ENCODE data around the gene BCL7B. TPM values are rescaled to one million over a fixed set of nuclear protein-coding genes. Genes with fewer than 3 reads are reported as not detected.
"Not testable (repeated sequence)": the region's sequence is repeated elsewhere in the genome, so short reads cannot be mapped to it uniquely, and the experiment has no call there.

The BCL7B gene
- total RNA-seq, 1 donor from 2014 or later, result 23.9 TPM

DNA sequence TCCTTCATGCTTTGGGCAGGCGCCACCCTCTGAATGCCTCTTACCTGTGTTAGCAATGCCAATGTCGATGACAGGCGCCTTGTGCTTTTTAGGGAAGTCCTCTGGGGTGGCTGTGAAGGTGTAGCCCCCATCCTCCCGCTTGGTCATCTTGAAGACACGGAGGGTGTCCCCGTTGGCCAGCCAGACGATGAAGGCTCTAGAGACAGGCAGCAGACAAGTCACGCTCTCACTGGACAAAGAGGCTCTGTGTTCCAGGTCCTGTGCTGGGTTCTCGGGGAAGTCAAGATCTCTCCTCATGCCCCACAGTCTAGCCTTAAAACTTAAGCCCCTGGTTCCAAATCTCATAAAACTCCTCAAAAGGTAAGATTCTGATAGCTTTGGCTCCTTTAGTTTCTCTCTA, 15.8 kb upstream of the BCL7B start:
- DNase-seq (ENCODE audit: low read depth, low spot score), result no peak

DNA sequence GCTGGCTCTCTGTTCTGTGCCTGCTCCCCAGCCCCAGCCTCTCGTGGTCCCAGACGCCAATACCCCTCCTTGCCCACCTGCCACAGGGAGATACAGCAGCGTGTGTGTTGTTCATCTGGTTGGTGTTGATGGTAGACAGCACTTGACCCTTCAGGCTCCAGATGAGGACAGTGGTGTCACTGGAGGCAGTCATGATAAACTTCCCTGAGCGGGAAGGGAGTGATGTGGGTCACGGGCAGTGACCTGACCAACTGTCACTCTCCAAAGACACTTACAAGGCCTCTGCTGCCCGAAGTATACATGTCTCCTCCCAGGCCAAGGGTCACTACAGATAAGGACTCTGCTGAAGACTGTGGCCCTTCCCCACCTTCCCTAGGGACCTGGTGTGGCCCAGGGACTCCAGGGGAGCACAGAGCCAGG, 15.3 kb upstream of the BCL7B start:
- no peak for DNase-seq (ENCODE audit: low read depth, low spot score)

DNA sequence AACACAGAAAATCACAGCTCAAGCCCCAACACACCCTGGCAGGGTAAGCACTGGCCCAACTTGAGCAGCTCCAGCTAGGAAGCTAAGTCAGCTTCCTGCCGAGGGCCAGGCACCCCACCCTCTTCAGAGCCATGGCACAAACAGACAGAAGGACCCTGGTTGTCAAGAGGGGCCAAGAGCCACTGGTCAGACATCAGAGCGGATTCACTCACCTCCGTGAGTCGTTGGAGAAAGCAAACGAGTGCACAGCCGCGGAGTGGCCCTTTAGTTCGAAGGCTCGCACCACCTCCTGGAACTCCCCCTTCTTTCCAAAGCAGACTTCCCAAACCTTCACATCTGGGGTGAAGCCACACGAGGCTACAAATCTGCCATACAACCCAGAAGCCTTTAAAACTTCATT, 13.5 kb upstream of the BCL7B start:
- no peak for DNase-seq (ENCODE audit: low read depth, low spot score)

DNA sequence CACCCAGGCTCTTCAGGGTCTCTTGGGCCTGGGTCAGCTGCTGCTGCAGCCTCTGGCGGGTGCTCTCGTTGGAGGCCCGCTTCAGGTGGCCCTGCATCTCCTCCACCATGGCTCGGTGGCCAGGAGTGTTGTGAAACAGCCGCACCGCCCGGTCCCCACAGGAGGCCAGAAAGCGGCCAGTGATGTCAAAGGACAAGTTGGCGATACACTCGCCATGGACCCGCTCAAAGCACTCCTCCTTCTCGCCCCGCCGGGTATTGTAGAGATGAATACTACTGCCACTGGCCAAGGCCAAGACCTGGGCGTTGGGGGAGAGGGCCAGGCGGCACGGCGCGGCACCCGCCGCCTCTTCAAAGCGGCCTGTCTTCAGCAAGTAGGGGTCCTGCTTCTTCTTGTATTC, 13.0 kb upstream of the BCL7B start:
- no peak for DNase-seq (ENCODE audit: low read depth, low spot score)

DNA sequence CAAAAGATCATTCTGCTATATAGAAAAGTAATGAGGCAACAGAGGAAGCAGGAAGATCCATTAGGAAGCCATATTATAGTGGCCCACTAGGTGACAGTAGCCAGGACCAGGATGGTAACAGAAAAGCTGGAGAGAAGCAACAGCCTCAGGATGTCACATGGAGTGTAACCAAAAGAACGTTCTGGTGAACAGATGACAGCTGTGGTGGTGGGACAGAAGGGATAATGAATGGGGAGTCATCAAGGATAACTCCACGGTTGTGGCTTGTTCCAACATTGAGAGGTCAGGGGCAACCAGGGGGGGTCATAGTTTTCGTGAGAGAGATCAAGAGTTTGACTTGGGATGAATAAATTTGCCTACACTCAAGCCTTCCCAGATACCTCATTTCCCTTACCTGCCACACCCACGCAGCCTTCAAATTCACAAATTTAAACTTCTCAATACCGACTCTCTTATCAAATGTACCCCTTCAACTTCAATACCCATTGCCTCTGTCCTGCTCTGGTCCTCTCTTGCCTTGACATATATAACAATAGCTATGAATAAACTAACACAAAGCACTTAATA, 11.6 kb upstream of the BCL7B start:
- DNase-seq (ENCODE audit: low read depth, low spot score), result no peak

DNA sequence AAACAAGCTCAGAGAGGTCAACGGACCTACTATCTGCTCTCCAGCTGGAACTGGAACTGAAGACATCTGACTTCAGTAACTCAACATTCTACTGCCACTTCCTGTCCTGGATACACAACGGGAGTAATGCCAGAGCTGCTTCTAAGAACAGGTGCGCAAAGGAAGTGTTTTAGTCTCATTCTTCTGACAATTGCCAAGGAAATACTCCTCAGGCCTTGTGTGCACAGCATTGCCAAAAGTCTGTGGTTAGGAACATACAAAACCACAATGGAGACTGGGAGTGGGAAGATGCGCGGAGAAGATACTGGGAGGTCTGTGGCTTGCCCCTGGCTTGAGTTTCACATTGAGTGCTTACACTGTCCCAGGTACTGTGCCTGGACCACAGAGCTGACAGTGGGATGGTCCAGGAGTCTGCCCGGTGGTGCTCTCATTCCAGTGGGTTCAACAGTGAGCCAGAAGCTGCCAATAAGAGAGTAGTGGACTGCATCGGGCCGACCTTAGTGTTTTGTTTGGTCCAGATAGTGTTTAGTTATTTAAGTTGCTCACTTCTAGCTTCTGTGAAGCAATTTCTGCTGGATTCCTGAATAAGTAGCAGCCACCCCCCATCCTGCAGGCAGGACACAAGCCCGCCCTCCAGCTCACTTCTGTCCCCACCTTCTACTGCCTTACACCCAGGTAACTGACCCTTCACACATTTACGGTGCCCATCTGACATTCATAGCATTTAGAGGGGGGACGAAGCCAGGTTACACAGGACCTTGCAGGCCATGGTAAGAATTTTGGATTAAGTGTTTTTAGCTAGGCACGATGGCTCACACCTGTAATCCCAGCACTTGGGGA, 10.6 kb upstream of the BCL7B start:
- DNase-seq (ENCODE audit: low read depth, low spot score), result no peak

DNA sequence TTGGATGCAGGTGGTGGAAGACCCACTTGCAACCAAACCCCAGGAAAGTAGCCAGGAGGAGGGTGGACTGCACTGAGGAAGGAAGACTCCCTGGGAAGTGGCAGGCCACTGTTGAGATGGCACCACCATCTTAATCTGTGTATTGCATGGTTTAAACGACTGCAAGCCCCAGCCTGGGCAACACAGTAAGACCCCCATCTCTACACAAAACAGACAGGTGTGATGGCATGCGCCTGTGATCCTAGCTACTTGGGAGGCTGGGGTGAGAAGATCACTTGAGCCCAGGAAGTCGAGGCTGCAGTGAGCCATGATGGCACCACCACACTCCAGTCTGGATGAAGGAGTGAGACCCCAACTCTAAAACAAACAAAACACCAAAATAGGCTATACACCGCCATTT, 9.7 kb upstream of the BCL7B start:
- no peak for DNase-seq (ENCODE audit: low read depth, low spot score)

DNA sequence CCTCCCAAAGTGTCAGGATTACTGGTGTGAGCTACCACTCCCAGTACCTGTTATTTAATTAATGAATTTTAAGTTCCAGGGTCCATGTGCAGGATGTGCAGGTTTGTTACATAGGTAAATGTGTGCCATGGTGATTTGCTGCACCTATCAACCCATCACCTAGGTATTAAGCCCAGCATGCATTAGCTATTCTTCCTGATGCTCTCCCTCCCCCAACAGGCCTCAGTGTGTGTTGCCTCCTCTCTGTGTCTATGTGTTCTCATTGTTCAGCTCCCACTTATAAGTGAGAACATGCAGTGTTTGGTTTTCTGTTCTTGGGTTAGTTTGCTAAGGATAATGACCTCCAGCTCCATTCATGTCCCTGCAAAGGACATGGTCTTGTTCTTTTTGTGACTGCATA, 8.9 kb upstream of the BCL7B start:
- DNase-seq (ENCODE audit: low read depth, low spot score), result not testable (repeated sequence)

DNA sequence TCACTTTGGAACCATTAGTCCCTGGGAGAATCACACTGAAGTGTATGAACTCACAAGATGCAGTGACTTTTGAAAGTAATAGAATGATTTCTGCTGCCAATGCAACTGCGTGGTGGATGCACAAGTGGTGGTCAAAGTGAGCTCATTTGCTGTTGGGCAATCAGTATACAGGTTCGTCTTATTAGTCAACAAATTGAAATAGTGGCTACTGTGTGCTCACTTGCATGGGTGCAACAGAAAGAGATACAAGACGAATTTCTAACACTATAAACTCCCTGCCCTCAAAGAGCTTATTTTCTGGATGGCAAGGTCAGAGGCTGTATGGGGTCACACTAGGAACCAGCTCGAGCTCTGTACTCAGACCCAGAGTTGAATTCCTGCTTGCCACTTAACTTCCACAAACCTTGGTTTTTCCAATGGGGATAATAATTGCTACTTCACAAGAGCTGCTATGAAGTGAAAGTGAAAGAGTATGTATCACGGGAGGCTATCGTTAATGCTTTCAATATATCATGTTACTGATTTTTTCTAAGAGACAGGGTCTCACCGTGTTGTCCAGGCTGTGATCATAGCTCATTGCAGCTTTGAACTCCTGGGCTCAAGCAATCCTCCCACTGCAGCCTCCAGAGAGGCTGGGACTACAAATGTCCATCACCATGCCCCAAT, 8.3 kb upstream of the BCL7B start:
- no peak for DNase-seq (ENCODE audit: low read depth, low spot score)

DNA sequence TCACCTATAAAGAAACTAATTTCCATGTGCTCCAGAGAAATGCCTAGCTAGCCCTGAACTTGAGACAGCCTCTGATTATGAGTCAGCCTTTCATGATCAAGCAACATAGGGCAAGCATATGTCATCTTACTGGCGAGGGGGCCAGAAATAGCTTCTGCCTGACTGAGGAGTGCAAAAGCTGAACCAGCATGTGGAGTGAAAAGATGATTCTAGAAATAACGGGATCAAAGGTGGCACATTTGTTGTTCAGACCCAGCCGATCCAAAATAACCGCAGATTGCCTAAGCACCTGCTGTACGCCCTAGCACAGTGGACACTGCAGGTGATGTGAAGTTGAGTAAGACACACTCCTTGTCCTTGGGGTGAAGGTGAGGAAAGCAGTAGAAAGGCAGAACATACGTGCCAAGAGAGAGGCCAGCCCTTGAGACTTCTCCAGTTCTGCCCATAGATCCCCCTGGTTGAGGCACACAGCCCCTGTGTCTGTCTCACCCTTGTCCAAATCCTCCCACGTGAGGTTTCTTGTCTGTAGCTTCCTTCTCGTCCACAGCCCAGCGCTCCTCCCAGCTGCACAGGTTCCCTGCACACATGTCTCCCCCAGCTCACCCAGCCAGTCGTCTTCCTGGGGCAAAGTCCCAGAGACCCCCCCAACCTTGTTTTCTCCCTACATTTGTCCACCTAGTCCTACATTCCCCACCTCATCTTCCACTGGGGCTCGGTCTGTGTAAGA, 2.8 kb upstream of the BCL7B start:
- DNase-seq (ENCODE audit: low read depth, low spot score), result no peak

DNA sequence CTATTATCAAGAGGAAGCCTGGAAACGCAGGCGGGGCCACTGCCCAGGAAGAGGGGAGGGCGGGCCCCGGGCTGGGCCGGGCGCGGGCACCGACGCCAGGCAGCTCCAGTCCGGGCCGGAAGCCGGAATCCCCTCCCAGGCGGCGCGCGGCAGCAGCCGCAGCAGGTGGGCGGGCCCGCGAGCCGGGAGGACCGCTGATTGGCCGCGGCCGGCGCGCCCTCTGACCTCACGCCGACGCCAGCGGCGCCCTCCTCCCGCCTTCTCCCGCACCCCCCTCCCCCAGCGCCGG, 438 bp downstream of the BCL7B start:
- DNase-seq (ENCODE audit: low read depth, low spot score), result peak; percentile 77

DNA sequence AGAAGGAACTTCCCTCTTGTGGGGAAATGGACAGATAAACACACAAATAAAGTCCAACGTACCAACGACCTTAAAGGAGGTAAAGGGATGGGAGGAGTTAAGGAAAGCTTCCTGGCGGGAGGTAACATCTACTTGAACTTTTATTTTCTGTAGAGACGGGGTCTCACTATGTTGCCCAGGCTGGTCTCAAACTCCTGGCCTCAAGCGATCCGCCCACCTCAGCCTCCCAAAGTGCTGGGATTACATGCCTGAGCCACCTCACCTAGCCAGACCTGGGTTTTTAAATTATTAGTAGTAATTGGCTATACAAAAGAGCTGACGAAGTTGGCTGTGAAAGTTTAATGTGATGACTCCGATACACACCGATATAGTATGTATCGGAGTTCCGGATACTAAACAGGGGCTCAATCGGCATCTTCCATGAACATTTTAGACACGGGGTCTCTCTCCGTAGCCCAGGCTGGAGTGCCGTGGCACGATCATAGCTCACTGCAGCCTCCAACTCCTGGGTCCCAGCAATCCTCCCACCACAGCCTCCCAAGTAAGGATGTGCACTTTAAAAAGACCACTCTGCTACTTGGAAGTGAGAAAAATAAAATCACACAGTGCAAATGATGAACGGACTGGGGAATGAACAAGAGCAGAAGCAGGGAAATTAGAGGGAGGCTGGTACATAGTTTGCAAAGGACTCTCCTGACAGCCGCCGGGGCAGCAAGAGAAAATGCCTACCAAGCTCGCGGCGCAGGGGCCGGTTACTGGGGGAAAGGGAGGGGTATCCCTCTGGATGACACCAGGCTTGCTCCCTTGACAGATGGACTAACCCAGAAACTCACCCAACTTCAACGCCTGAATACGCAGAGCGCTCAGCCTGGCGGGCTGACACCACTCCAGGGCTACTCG, 1.0 kb downstream of the BCL7B start:
- no peak for DNase-seq (ENCODE audit: low read depth, low spot score)

DNA sequence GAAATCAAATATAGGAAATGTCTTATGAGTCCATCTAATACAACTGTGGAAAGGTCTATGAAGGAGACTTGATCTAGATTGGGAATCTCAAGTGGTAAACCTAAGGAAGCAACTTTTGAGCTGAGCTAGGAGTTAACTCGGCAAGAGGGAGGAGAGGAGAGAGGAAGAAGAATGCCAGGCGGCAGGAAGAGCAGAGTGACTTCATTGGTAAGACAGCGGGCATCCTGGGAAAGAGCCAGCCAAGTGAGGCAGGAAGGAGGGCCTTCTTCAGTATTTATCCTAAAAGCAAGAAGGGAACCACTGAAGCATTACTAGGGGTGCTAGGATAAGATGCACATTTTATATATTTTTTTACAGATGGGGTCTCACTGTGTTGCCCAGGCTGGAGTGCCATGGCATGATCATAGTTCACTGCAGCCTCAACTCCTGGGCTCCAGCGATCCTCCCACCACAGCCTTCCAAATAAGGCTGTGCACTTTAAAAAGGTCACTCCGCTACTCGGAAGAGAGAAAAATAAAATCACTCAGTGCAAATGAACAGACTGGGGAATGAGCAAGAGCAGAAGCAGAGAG, 2.0 kb downstream of the BCL7B start:
- no peak for DNase-seq (ENCODE audit: low read depth, low spot score)

DNA sequence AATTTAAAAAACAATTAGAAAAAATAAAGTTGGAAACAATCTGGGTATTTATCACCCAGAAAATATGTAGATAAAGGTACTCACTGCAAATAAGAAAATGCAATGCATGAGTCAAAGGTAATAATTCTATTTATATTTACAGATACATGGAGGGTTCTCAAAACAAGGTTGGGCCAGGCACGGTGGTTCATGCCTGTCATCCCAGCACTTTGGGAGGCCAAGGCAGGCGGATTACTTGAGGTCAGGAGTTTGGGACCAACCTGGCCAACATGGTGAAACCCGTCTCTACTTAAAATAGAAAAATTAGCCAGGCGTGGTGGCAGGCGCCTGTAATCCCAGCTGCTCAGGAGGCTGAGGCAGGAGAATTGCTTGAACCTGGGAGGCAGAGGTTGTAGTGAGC, 7.4 kb downstream of the BCL7B start:
- not testable (repeated sequence) for DNase-seq (ENCODE audit: low read depth, low spot score)

DNA sequence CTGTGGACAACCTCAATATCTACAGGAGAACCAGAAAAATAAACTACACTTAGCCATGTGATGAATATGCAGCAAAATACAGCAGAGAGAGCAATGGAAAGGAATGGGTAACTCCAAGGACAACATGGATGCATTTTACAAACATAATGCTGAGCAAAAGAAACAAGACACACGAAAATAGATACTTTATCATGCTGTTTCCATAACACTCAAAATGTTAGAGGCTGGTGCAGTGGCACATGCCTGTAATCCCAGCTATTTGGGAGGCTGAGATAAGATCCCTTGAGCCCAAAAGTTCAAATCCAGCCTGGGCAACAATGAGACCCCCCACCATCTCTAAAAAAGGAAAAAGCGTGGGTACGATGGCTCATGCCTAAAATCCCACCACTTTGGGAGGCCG, 8.3 kb downstream of the BCL7B start:
- DNase-seq (ENCODE audit: low read depth, low spot score), result no peak

DNA sequence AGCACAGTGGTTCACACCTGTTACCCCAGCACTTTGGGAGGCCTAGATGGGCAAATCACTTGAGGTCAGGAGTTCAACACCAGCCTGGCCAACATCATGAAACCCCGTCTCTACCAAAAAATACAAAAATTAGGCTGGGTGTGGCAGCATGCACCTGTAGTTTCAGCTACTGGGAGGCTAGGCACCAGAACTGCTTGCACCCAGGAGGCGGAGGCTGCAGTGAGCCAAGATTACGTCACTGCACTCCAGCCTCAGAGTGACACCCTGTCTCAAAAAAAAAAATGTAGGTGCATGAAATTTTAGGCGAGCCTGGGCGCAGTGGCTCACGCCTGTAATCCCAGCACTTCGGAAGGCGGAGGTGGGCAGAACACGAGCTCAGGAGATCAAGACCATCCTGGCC, 9.6 kb downstream of the BCL7B start:
- DNase-seq (ENCODE audit: low read depth, low spot score), result no peak

DNA sequence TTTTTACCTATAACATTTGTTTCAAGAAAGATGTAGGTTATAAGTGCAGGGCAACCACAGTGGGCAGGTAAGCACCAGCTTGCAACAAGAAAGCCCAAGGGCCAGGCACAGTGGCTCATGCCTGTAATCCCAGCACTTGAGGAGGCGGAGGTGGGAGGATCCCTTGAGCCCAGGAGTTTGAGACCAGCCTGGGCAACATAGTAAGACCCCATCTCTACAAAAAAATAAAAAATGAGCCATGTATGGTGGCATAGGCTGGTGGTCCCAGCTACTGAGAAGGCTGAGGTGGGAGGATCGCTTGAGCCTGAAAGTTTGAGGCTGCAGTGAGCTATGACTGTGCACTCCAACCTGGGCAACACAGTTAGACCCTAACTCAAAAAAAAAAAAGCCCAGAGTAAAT, 12.8 kb downstream of the BCL7B start:
- DNase-seq (ENCODE audit: low read depth, low spot score), result no peak

DNA sequence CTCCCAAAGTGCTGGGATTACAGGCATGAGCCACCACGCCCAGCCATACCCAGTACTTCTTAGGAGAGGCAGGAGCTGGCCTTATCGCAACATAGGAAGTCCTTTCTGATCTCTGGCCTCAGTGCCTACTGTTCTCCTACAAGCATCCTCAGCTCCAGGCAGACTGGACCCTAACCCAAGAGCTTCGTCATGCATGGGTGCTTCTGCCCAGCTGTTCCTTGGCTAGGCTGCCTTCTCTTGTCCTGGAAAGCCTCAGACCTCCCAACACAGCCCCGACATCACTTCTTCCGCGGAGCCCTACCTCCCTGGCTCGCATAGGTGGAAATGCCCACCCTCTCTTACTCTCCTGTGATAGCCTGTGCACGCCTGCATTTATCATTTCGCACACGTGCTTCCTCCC, 15.8 kb downstream of the BCL7B start:
- DNase-seq (ENCODE audit: low read depth, low spot score), result no peak

DNA sequence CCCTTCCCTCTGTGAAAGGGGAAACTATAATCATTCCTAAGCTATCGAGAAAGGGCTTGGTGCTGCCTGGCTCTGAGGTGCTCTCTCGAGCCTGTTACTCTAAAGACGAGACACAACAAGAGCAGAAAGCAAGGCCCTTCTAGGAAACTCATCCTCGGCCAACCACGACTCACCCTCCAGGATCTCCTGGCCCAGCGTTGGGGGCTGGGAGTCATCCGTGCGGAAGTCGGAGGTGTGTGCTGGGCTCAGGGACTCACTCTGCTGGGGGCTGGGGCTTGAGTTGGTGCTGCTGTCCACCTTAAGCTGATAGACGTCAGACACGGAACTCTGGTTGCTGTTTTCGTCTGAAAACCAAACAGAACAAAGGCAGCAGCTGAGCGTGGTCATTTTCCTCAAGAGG, 17.8 kb downstream of the BCL7B start:
- DNase-seq (ENCODE audit: low read depth, low spot score), result no peak

DNA sequence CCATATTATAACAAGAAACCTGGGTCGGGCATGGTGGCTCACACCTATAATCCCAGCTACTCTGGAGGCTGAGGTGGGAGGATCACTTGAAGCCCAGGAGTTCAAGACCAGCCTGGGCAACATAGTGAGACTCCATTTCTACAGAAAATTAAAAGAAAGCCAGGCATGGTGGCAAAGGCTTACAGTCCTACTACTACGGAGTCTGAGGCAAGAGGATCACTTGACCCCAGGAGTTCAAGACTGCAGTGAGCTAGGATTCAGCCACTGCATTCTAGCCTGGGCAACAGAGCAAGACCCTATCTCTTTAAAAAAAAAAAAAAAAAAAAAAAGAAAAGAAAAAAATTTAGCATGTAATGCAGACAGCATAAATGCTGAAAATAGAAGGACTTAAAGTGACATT, 19.0 kb downstream of the BCL7B start:
- DNase-seq (ENCODE audit: low read depth, low spot score), result not testable (repeated sequence)

DNA sequence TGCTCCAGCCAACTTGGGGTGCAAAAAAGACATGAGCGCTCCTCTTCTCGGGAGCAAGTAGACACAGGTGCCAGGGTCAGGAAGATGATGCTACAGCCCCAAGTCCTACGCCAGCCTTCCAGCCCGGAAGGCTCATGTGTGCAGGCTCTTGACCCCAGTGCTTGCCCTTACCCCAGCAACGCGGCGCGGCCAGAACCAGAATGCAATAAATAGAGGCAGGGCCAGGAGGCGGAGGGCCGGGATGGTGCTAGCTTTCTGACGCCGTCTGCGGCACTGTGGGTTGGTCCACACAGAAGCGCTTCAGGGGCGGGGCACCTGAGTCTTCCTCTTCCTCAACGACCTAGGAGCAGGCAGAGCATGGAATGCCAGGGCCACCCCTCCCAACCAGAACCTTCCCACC, 20.4 kb downstream of the BCL7B start:
- DNase-seq (ENCODE audit: low read depth, low spot score), result no peak

Measured in pulmonary artery endothelial cell (primary cell).